ENCODE measurements around the gene SLC23A1. TPM values are rescaled to one million over a fixed set of nuclear protein-coding genes. Genes with fewer than 3 reads are reported as not detected.
A peak's percentile ranks its signal among the peaks of the same experiment; 100 is the strongest.
"Not testable (repeated sequence)": the region's sequence is repeated elsewhere in the genome, so short reads cannot be mapped to it uniquely, and the experiment has no call there.

The SLC23A1 gene
- total RNA-seq, 1 donor from 2014 or later: not detected

- DNase-seq (ENCODE audit: low read depth in 2 of 2): no peak
These were observed 13.9 kb downstream of the SLC23A1 start for GRCh38 chr5:139369181-139369580.

DNA sequence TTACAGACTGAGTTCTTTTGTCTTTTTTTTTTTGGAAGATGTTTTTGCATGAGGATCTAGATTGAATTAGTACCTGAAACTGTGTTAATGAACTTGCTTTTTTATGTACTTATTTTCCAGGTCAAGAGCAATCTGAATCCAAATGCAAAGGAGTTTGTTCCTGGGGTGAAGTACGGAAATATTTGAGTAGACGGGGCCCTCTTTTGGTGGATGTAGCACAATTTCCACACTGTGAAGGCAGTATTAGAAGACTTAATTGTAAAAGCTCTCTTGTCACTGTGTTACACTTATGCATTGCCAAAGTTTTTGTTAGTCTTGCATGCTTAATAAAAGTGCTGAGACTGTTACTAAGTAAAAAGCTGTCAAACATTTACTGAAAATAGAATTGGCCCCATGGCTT, 14.5 kb downstream of the SLC23A1 start:
- DNase-seq (ENCODE audit: low read depth in 2 of 2): no peak

- no peak for DNase-seq (ENCODE audit: low read depth in 2 of 2)
These were observed 18.6 kb downstream of the SLC23A1 start for GRCh38 chr5:139364466-139364865.

GRCh38 chr5:139363937-139364336, 19.2 kb downstream of the SLC23A1 start:
- no peak for DNase-seq (ENCODE audit: low read depth in 2 of 2)

DNA sequence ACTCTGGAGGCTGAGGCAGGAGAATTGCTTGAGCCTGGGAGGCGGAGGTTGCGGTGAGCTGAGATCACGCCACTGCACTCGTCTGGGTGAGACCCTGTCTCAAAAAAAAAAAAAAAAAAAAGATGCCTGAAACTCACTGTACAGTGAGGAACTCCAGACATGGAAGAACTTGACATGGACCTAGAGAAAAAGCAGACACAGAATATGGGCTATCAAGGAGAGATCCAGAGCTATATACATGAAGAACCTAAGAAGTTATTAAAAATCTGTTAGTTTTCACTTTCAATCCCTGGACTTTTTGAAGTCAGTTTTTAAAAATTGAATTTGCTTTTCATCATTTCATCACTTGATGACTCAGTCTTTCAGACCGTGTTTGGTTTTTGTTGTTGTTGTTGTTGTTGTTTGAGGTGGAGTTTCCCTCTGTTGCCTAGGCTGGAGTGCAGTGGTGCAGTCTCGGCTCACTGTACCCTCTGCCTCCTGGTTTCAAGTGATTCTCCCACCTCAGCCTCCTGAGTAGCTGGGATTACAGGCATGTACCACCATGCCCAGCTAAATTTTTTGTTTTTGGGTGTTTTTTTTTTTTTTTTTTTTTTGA, 21.2 kb downstream of the SLC23A1 start:
- DNase-seq (ENCODE audit: low read depth in 2 of 2): no peak

DNA sequence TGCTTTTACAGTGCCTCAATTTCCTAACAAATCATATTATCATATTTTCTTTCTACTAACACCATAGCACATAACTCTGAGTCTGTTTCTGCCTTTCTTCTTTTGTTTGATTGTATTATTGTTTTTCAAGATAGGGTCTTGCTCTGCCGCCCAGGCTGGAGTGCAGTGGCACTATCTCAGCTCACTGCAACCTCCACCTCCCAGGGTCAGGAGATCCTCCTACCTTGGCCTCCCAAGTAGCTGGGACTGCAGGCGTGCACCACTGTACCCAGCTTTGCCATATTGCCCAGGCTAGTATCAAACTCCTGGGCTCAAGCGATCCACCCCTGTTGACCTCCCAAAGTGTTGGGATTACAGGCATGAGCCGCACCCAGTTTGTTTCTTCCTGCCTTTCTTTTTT, 22.7 kb downstream of the SLC23A1 start:
- DNase-seq (ENCODE audit: low read depth in 2 of 2): no peak

DNA sequence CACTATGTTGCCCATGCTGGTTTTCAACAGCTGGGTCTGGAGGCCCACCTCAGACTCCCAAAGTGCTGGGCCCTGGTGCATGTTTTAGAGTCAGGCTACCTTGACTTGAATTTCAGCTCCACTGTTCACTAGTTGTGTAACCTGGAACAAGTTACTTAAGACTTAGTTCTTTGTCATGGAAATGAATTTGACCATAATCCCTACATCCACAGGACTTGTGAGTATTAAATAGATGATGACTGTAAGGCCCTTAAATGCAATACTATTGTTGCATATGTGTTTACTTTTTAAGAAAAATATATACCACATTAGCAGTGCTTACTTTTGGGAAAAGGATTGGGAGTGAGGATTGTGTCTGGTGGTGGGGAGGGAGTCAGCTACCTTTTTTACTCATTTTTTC, 25.0 kb downstream of the SLC23A1 start:
- DNase-seq (ENCODE audit: low read depth in 2 of 2): no peak

DNA sequence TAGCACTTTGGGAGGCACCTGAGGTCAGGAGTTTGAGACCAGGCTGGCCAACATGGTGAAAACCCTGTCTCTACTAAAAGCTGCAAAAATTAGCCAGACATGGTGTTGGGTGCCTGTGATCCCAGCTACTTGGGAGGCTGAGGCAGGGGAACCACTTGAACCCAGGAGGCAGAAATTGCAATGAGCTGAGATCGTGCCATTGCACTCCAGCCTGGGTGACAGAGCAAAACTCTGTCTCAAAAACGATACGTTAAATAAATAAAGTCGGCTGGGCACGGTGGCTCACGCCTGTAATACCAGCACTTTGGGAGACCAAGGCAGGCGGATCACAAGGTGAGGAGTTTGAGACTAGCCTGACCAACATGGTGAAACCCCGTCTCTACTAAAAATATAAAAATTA, 27.2 kb downstream of the SLC23A1 start:
- DNase-seq (ENCODE audit: low read depth in 2 of 2): not testable (repeated sequence)

DNA sequence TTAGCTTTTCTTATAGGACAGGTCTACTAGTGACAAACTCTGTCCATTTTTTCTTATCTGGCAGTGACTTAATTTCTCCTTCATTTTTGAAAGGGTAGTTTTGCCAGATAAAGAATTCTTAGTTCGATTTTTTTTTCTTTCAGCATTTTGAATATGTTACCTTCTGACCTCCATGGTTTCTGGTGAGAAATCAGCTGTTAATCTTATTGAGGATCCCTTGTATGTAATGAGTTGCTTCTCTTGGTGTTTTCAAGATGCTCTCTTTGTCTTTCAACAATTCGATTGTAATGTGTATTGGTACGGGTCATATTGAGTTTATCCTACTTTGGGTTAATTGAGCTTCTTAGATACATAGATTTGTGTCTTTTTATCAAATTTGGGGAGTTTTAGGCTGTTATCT, 28.9 kb downstream of the SLC23A1 start:
- DNase-seq (ENCODE audit: low read depth in 2 of 2): no peak

GRCh38 chr5:139347863-139348262, 35.2 kb downstream of the SLC23A1 start:
- DNase-seq (ENCODE audit: low read depth in 2 of 2): not testable (repeated sequence)

GRCh38 chr5:139345442-139345841, 37.7 kb downstream of the SLC23A1 start:
- DNase-seq (ENCODE audit: low read depth in 2 of 2): not testable (repeated sequence)

GRCh38 chr5:139344177-139344576, 38.9 kb downstream of the SLC23A1 start:
- DNase-seq (ENCODE audit: low read depth in 2 of 2): no peak

- no peak for DNase-seq (ENCODE audit: low read depth in 2 of 2)
These were observed 39.6 kb downstream of the SLC23A1 start for GRCh38 chr5:139343476-139343875.

GRCh38 chr5:139342423-139342723, 40.7 kb downstream of the SLC23A1 start:
- no peak for DNase-seq (ENCODE audit: low read depth in 2 of 2)

GRCh38 chr5:139341689-139342422, 41.2 kb downstream of the SLC23A1 start, which contains the start of gene PAIP2:
TSS of gene PAIP2 (plus strand) at chr5:139341854. CDS start at chr5:139363785, 21,931 bp downstream.
- peak; percentile 99 for DNase-seq (ENCODE audit: low read depth in 2 of 2)

GRCh38 chr5:139341187-139341688, 41.9 kb downstream of the SLC23A1 start:
- peak in 1 of 2 donors; percentile 7 for DNase-seq (ENCODE audit: low read depth in 2 of 2)

DNA sequence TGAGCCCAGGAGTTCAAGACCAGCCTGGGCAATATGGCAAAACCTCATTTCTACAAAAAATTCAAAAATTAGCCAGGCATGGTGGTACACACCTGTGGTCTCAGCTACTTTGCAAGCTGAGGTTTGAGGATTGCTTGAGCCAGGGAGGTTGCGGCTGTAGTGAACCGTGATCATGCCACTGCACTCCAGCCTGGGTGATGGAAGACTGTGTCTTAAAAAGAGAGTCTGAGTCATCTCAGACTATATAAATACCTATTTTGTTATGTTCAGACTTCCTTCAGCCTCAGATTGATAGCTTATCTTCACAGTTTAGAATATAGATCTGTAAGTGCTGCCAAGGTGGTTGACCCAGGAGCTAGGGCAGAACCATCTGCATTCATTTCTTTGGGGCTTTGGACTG, 43.0 kb downstream of the SLC23A1 start:
- peak in 1 of 2 donors; percentile 6 for DNase-seq (ENCODE audit: low read depth in 2 of 2)

GRCh38 chr5:139335811-139336210, 47.3 kb downstream of the SLC23A1 start:
- DNase-seq (ENCODE audit: low read depth in 2 of 2): no peak

Other genes with a start within 250 kb of the SLC23A1 start
- gene SIL1, start 184.9 kb downstream of the SLC23A1 start, total RNA-seq: 40.8 and 55.4 TPM in 2 replicates
- gene MATR3, start 89.6 kb downstream of the SLC23A1 start, total RNA-seq: 141 and 163 TPM in 2 replicates
- gene PAIP2, start 41.4 kb downstream of the SLC23A1 start, total RNA-seq: 66.0 and 87.1 TPM in 2 replicates
- gene MZB1, start 6.6 kb upstream of the SLC23A1 start, total RNA-seq: under 0.01 and 0.22 TPM in 2 replicates
- gene PROB1, start 11.8 kb upstream of the SLC23A1 start, total RNA-seq: 2.8 and 7.3 TPM in 2 replicates
- 8.1 and 10.3 TPM in 2 replicates for gene SPATA24, start 20.8 kb upstream of the SLC23A1 start, total RNA-seq
- gene DNAJC18, start 56.2 kb upstream of the SLC23A1 start, total RNA-seq: 6.3 and 6.5 TPM in 2 replicates
- gene ECSCR, start 79.4 kb upstream of the SLC23A1 start, total RNA-seq: 392 and 472 TPM in 2 replicates
- gene SMIM33, start 87.7 kb upstream of the SLC23A1 start, total RNA-seq: under 0.01 TPM in 1 of 2 replicates, not detected in the other
- 18.7 and 51.9 TPM in 2 replicates for gene STING1, start 99.5 kb upstream of the SLC23A1 start, total RNA-seq
- gene UBE2D2, start 178.0 kb upstream of the SLC23A1 start, total RNA-seq: 56.0 and 58.7 TPM in 2 replicates